ENCODE measurements around the gene COL20A1. TPM values are rescaled to one million over a fixed set of nuclear protein-coding genes. Genes with fewer than 3 reads are reported as not detected.

Gene COL20A1
- total and polyA plus RNA-seq, 2 of the 13 experiments (the other 11 are each of a cell fraction or from before 2014, with no cell fraction given), result not detected

- TF ChIP-seq ZNF282 (IDR thresholded peaks at IDR 0.05; ENCODE audit: partially characterized antibody) (no peak), CCDC6 (CRISPR knock-in tag; IDR thresholded peaks at IDR 0.05) (no peak; the same call in 1 of the 2 replicates), FOSL1 (CRISPR knock-in tag; IDR thresholded peaks at IDR 0.05; ENCODE audit: borderline replicate concordance) (no peak), ZFP36L1 (CRISPR knock-in tag; IDR thresholded peaks at IDR 0.05) (no peak), THAP11 (CRISPR knock-in tag; IDR thresholded peaks at IDR 0.05) (peak; percentile 95), ZNF431 (CRISPR knock-in tag; IDR thresholded peaks at IDR 0.05; ENCODE audit: borderline replicate concordance, low read depth) (peak; percentile 52; the same call in 1 of the 2 replicates), ZBTB43 (CRISPR knock-in tag; conservative IDR thresholded peaks at IDR 0.05) (peak; percentile 49; the same call in 1 of the 2 replicates), TBP (CRISPR knock-in tag; IDR thresholded peaks at IDR 0.05) (peak; percentile 65; the same call in 1 of the 2 replicates), MAX (IDR thresholded peaks at IDR 0.05) (peak; percentile 89), YY1 (IDR thresholded peaks at IDR 0.05; ENCODE audit: insufficient read depth, insufficient replicate concordance, low read depth, low read length) (peak; percentile 85), ZNF234 (CRISPR knock-in tag; conservative IDR thresholded peaks at IDR 0.05) (no peak), ZNF850 (CRISPR knock-in tag; conservative IDR thresholded peaks at IDR 0.05) (no peak), CREB3 (CRISPR knock-in tag; IDR thresholded peaks at IDR 0.05) (no peak), NR3C1 (CRISPR knock-in tag; IDR thresholded peaks at IDR 0.05) (no peak), STAG1 (CRISPR knock-in tag; IDR thresholded peaks at IDR 0.05) (no peak), AGO2 (optimal IDR thresholded peaks at IDR 0.05; ENCODE audit: low read depth, low read length) (peak; percentile 58), TSC22D2 (CRISPR knock-in tag; IDR thresholded peaks at IDR 0.05; ENCODE audit: borderline replicate concordance) (peak; percentile 64; the same call in 1 of the 2 replicates), ZNF318 (CRISPR knock-in tag; IDR thresholded peaks at IDR 0.05) (no peak), ZFP1 (CRISPR knock-in tag; IDR thresholded peaks at IDR 0.05) (no peak)
These were observed 20.6 kb upstream of the COL20A1 start, which contains the start of gene ARFGAP1 (continued) for GRCh38 chr20:63272105-63273058.
